Measurements from ENCODE around the gene GNAT3.

GRCh38 chr7:80510021-80510420 is 1.8 kb downstream of the GNAT3 start:
- TF ChIP-seq, protein P1, sequence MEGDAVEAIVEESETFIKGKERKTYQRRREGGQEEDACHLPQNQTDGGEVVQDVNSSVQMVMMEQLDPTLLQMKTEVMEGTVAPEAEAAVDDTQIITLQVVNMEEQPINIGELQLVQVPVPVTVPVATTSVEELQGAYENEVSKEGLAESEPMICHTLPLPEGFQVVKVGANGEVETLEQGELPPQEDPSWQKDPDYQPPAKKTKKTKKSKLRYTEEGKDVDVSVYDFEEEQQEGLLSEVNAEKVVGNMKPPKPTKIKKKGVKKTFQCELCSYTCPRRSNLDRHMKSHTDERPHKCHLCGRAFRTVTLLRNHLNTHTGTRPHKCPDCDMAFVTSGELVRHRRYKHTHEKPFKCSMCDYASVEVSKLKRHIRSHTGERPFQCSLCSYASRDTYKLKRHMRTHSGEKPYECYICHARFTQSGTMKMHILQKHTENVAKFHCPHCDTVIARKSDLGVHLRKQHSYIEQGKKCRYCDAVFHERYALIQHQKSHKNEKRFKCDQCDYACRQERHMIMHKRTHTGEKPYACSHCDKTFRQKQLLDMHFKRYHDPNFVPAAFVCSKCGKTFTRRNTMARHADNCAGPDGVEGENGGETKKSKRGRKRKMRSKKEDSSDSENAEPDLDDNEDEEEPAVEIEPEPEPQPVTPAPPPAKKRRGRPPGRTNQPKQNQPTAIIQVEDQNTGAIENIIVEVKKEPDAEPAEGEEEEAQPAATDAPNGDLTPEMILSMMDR (IDR thresholded peaks at IDR 0.05; ENCODE audit: low read depth, low read length, missing input control): no peak
- TF ChIP-seq ZBTB33 (IDR thresholded peaks at IDR 0.05): no peak
- TF ChIP-seq, protein P2, sequence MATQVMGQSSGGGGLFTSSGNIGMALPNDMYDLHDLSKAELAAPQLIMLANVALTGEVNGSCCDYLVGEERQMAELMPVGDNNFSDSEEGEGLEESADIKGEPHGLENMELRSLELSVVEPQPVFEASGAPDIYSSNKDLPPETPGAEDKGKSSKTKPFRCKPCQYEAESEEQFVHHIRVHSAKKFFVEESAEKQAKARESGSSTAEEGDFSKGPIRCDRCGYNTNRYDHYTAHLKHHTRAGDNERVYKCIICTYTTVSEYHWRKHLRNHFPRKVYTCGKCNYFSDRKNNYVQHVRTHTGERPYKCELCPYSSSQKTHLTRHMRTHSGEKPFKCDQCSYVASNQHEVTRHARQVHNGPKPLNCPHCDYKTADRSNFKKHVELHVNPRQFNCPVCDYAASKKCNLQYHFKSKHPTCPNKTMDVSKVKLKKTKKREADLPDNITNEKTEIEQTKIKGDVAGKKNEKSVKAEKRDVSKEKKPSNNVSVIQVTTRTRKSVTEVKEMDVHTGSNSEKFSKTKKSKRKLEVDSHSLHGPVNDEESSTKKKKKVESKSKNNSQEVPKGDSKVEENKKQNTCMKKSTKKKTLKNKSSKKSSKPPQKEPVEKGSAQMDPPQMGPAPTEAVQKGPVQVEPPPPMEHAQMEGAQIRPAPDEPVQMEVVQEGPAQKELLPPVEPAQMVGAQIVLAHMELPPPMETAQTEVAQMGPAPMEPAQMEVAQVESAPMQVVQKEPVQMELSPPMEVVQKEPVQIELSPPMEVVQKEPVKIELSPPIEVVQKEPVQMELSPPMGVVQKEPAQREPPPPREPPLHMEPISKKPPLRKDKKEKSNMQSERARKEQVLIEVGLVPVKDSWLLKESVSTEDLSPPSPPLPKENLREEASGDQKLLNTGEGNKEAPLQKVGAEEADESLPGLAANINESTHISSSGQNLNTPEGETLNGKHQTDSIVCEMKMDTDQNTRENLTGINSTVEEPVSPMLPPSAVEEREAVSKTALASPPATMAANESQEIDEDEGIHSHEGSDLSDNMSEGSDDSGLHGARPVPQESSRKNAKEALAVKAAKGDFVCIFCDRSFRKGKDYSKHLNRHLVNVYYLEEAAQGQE (IDR thresholded peaks at IDR 0.05): no peak
- TF ChIP-seq, protein P3, sequence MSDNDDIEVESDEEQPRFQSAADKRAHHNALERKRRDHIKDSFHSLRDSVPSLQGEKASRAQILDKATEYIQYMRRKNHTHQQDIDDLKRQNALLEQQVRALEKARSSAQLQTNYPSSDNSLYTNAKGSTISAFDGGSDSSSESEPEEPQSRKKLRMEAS (IDR thresholded peaks at IDR 0.05): no peak
- no peak for TF ChIP-seq TAF1 (conservative IDR thresholded peaks at IDR 0.05)

Measured in liver (tissue), 3 donors.